ENCODE results near the gene VWA2.

Gene VWA2

GRCh38 chr10:114278140-114278883, 39.3 kb downstream of the VWA2 start:
- no peak for DNase-seq (ENCODE audit: low read depth)

GRCh38 chr10:114278884-114279191, 39.8 kb downstream of the VWA2 start:
- DNase-seq (ENCODE audit: low read depth), result no peak

- no peak for DNase-seq (ENCODE audit: low read depth)
Observed at GRCh38 chr10:114279289-114279688, 40.2 kb downstream of the VWA2 start.

- DNase-seq (ENCODE audit: low read depth), result no peak
Observed at GRCh38 chr10:114279901-114280644, 41.0 kb downstream of the VWA2 start.

GRCh38 chr10:114281006-114281405, 42.0 kb downstream of the VWA2 start:
- DNase-seq (ENCODE audit: low read depth), result no peak

GRCh38 chr10:114281461-114281860, 42.4 kb downstream of the VWA2 start:
- no peak for DNase-seq (ENCODE audit: low read depth)

GRCh38 chr10:114282526-114282925, 43.5 kb downstream of the VWA2 start:
- no peak for DNase-seq (ENCODE audit: low read depth)

GRCh38 chr10:114283091-114283490, 44.0 kb downstream of the VWA2 start:
- DNase-seq (ENCODE audit: low read depth), result no peak

GRCh38 chr10:114283535-114284234, 44.6 kb downstream of the VWA2 start:
- DNase-seq (ENCODE audit: low read depth), result no peak

GRCh38 chr10:114284346-114285071, 45.5 kb downstream of the VWA2 start:
- DNase-seq (ENCODE audit: low read depth), result no peak

GRCh38 chr10:114285961-114286441, 46.9 kb downstream of the VWA2 start:
- no peak for DNase-seq (ENCODE audit: low read depth)

- DNase-seq (ENCODE audit: low read depth), result no peak
Observed at GRCh38 chr10:114286921-114287320, 47.9 kb downstream of the VWA2 start.

GRCh38 chr10:114288424-114289095, 49.5 kb downstream of the VWA2 start:
- DNase-seq (ENCODE audit: low read depth), result no peak

- DNase-seq (ENCODE audit: low read depth), result no peak
Observed at GRCh38 chr10:114289096-114289436, 50.0 kb downstream of the VWA2 start.

GRCh38 chr10:114290038-114290437, 51.0 kb downstream of the VWA2 start:
- DNase-seq (ENCODE audit: low read depth), result no peak

GRCh38 chr10:114291076-114291475, 52.0 kb downstream of the VWA2 start:
- no peak for DNase-seq (ENCODE audit: low read depth)

- DNase-seq (ENCODE audit: low read depth), result no peak
Observed at GRCh38 chr10:114291516-114291915, 52.5 kb downstream of the VWA2 start.

- no peak for DNase-seq (ENCODE audit: low read depth)
Observed at GRCh38 chr10:114293075-114293474, 54.0 kb downstream of the VWA2 start.

GRCh38 chr10:114294549-114294948, 55.5 kb downstream of the VWA2 start:
- DNase-seq (ENCODE audit: low read depth), result no peak

GRCh38 chr10:114295393-114295792, 56.3 kb downstream of the VWA2 start:
- DNase-seq (ENCODE audit: low read depth), result no peak

GRCh38 chr10:114297136-114297705, 58.2 kb downstream of the VWA2 start:
- DNase-seq (ENCODE audit: low read depth), result no peak
